CD4-positive, alpha-beta T cell (primary cell): Measurements from ENCODE around the gene CARM1. TPM values are rescaled to one million over a fixed set of nuclear protein-coding genes. Genes with fewer than 3 reads are reported as not detected.

ENCODE experiments used
- ATAC-seq: fragments of 200-7000 bp; cut with Tn5 transposase; one replicate; pipeline ENCODE4 v1.10.0; 2022; ENCODE audit warnings: mild to moderate bottlenecking; ENCODE audit not compliant: poor library complexity
- CTCF ChIA-PET: fragments of 350-600 bp; sonication (Branson Sonifier 250); formaldehyde crosslinking; loops from one replicate; lab custom pipeline; 2021; ENCODE audit warnings: antibody characterized with exemption, inconsistent platforms; lab: Charles Lee
- POLR2A ChIA-PET: fragments of 350-600 bp; sonication (Branson Sonifier 250); formaldehyde crosslinking; loops from one replicate; lab custom pipeline; 2021; ENCODE audit warnings: antibody characterized with exemption, inconsistent platforms; lab: Charles Lee
- DNase-seq, 14 experiments: peaks; one replicate each; pipeline ENCODE4 v3.0.0-alpha.2; 2013 to 2020; ENCODE audit warnings: mixed read lengths in 2 of 14
- H3K27ac ChIP-seq, 2 donors: one replicate each; pipeline versions ENCODE4 v1.5.1 to v1.7.0; 2013; ENCODE audit warnings: low read length in 2 of 2, low read depth in 1 of 2, mild to moderate bottlenecking in 1 of 2
- H3K27me3 ChIP-seq, 2 experiments: 1 replicate in 1 of 2; 2 replicates in 1 of 2; pipeline versions ENCODE4 v1.6.1 to v1.7.0; 2013; ENCODE audit warnings: low read length in 2 of 2, control low read depth in 1 of 2, mild to moderate bottlenecking in 1 of 2, moderate library complexity in 1 of 2; ENCODE audit not compliant: insufficient read depth in 2 of 2, control insufficient read depth in 1 of 2
- H3K36me3 ChIP-seq: one replicate; pipeline ENCODE4 v1.6.1; 2013; ENCODE audit warnings: low read length, control low read depth; ENCODE audit not compliant: insufficient read depth
- H3K4me1 ChIP-seq: one replicate; pipeline ENCODE4 v1.6.1; 2013; ENCODE audit warnings: low read length, control low read depth; ENCODE audit not compliant: insufficient read depth
- H3K4me3 ChIP-seq: one replicate; pipeline ENCODE4 v1.5.1; 2013; ENCODE audit warnings: mild to moderate bottlenecking, low read length, moderate library complexity
- H3K9me3 ChIP-seq, 2 experiments: 1 replicate in 1 of 2; 2 replicates in 1 of 2; pipeline versions ENCODE4 v1.6.1 to v1.7.0; 2013; ENCODE audit warnings: low read length in 2 of 2, mild to moderate bottlenecking in 2 of 2, control low read depth in 1 of 2, moderate library complexity in 1 of 2; ENCODE audit not compliant: control insufficient read depth in 1 of 2, insufficient read depth in 1 of 2
- H3K27ac Mint-ChIP-seq: one replicate; pipeline ENCODE4 v1.8.0; 2020; ENCODE audit warnings: mixed read lengths
- H3K27me3 Mint-ChIP-seq: one replicate; pipeline ENCODE4 v1.8.0; 2021; ENCODE audit warnings: mixed read lengths
- H3K36me3 Mint-ChIP-seq: one replicate; pipeline ENCODE4 v1.8.0; 2021; ENCODE audit warnings: low read depth, mixed read lengths
- H3K4me1 Mint-ChIP-seq: one replicate; pipeline ENCODE4 v1.8.0; 2021; ENCODE audit warnings: low read depth, mixed read lengths
- H3K4me3 Mint-ChIP-seq: one replicate; pipeline ENCODE4 v1.8.0; 2020; ENCODE audit warnings: mild to moderate bottlenecking, mixed read lengths
- H3K9me3 Mint-ChIP-seq: one replicate; pipeline ENCODE4 v1.8.0; 2020; ENCODE audit warnings: mixed read lengths
- CTCF ChIP-seq: fragments of 200-600 bp; IDR thresholded peaks from one replicate; pipeline ENCODE4 v1.8.0; 2022; ENCODE audit warnings: antibody characterized with exemption, mild to moderate bottlenecking
- intact Hi-C, 2 experiments: fragments of 100-400 bp; cut with DNase I in 1 of 2; cut with micrococcal nuclease in 1 of 2; formaldehyde crosslinking; loops; one replicate each; pipeline versions ENCODE4 v1.15.1 to v1.9.0; 2023 to 2025; cut with DNase I, micrococcal nuclease
- total RNA-seq, 174 experiments: library from RNA in 2 of 174; stranded (reverse) in 2 of 174; gene quantifications; one replicate each; pipeline ENCODE4 v1.2.3 and lab custom pipeline; 2021 to 2026

The CARM1 gene
- total RNA-seq, 2 experiments from 2014 or later, result 17.5 to 18.0 TPM

DNA sequence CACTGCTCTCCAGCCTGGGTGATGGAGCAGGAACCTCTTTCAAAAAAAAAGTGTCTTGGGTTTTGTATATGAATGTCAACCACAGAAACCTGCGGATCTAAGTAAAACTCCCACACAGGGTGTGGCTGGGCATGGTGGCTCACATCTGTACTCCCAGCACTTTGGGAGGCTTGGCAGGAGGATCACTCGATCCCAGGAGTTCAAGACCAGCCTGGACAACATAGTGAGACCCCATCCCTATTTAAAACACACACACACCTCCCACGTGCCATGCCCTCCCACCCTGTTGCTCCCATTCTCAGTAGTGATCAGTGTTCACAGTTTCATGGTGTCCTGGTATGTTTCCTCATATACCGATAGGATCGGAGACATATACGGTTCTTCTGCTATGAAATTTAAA, 44.5 kb upstream of the CARM1 start:
- H3K36me3 Mint-ChIP-seq, result peaks cover 71% of the 10 kb centered on the region
- ATAC-seq (no peak), DNase-seq (no peak)
- H3K4me1 Mint-ChIP-seq, result no peaks in the 10 kb centered on the region
- H3K4me3 ChIP-seq, result no peak overlapping the region
- H3K4me1 ChIP-seq, result no peaks in the 10 kb centered on the region
- peaks cover 74% of the 10 kb centered on the region for H3K36me3 ChIP-seq
- intact Hi-C loops, result no loop called here
- TF ChIP-seq CTCF, result no peak
- no peak overlapping the region for H3K27ac Mint-ChIP-seq
- H3K4me3 Mint-ChIP-seq, result no peak overlapping the region
- ChIA-PET POLR2A (interaction anchor here (1.2 kb wide), 1 partner anchor 9 kb away, joined by 3 read pairs; the partner anchor contains the start of gene TMED1), CTCF (interaction anchor here (1.3 kb wide), 1 partner anchor 109 kb away, joined by 3 read pairs; the partner anchor contains the start of gene DNM2)
- no peaks in the 10 kb centered on the region for H3K27me3 Mint-ChIP-seq
- no peaks in the 10 kb centered on the region for H3K27me3 ChIP-seq
- H3K9me3 Mint-ChIP-seq, result no peaks in the 10 kb centered on the region
- H3K27ac ChIP-seq, result no peak overlapping the region
- H3K9me3 ChIP-seq, result no peaks in the 10 kb centered on the region

- Histone ChIP-seq H3K36me3 (peaks cover 69% of the 10 kb centered on the region), H3K27ac (no peak overlapping the region), H3K4me1 (no peaks in the 10 kb centered on the region), H3K4me3 (no peak overlapping the region), H3K27me3 (no peaks in the 10 kb centered on the region), H3K9me3 (no peaks in the 10 kb centered on the region)
- ATAC-seq (peak; percentile 36), DNase-seq (peak in 1 of 14 experiments; percentile 39)
- no peaks in the 10 kb centered on the region for H3K4me1 Mint-ChIP-seq
- TF ChIP-seq CTCF, result no peak
- H3K36me3 Mint-ChIP-seq, result peaks cover 79% of the 10 kb centered on the region
- intact Hi-C loops, result no loop called here
- H3K4me3 Mint-ChIP-seq, result no peak overlapping the region
- POLR2A ChIA-PET, result interaction anchor here (0.9 kb wide), 1 partner anchor 110 kb away, joined by 3 read pairs; no protein-coding TSS in a partner anchor
- CTCF ChIA-PET, result no interaction called here
- H3K27me3 Mint-ChIP-seq, result no peaks in the 10 kb centered on the region
- H3K27ac Mint-ChIP-seq, result no peak overlapping the region
- H3K9me3 Mint-ChIP-seq, result no peaks in the 10 kb centered on the region
These were observed 42.2 kb upstream of the CARM1 start for GRCh38 chr19:10828981-10829821.

- H3K4me3 Mint-ChIP-seq, result no peak overlapping the region
- no peak overlapping the region for H3K27ac ChIP-seq
- CTCF ChIA-PET, result interaction anchor here (1.1 kb wide), 1 partner anchor 10 kb away, joined by 3 read pairs; no protein-coding TSS in a partner anchor
- intact Hi-C loops, result no loop called here
- peak in 1 of 14 experiments; percentile 24 for DNase-seq
- no peak for ATAC-seq
- peaks cover 3% of the 10 kb centered on the region for H3K4me1 ChIP-seq
- no peak for TF ChIP-seq CTCF
- peaks cover 63% of the 10 kb centered on the region for H3K36me3 ChIP-seq
- H3K9me3 Mint-ChIP-seq, result no peaks in the 10 kb centered on the region
- no peak overlapping the region for H3K27ac Mint-ChIP-seq
- no peaks in the 10 kb centered on the region for H3K4me1 Mint-ChIP-seq
- no peaks in the 10 kb centered on the region for H3K27me3 ChIP-seq
- POLR2A ChIA-PET, result interaction anchor here (0.9 kb wide), 1 partner anchor 111 kb away, joined by 3 read pairs; no protein-coding TSS in a partner anchor
- no peak overlapping the region for H3K4me3 ChIP-seq
- H3K36me3 Mint-ChIP-seq, result peaks cover 72% of the 10 kb centered on the region
- H3K27me3 Mint-ChIP-seq, result no peaks in the 10 kb centered on the region
- H3K9me3 ChIP-seq, result no peaks in the 10 kb centered on the region
These were observed 41.4 kb upstream of the CARM1 start for GRCh38 chr19:10829967-10830366.
